Esophagus muscularis mucosa (tissue), 4 donors: ENCODE measurements around the gene ASAP3. TPM values are rescaled to one million over a fixed set of nuclear protein-coding genes. Genes with fewer than 3 reads are reported as not detected.
A peak's percentile ranks its signal among the peaks of the same experiment; 100 is the strongest.

Experiments
- DNase-seq: peaks from one replicate; pipeline ENCODE4 v3.0.0-alpha.2; 2017; ENCODE audit errors: extremely low spot score
- H3K27ac ChIP-seq, 4 donors: fragments of 200-600 bp; sonication (generic); replicated peaks in 1 of 4; 1 replicate in 3 of 4; 2 replicates in 1 of 4; pipeline ENCODE4 v1.5.1; 2016 to 2019; ENCODE audit warnings: mild to moderate bottlenecking in 1 of 4
- H3K27me3 ChIP-seq, 4 donors: fragments of 200-600 bp; sonication (generic); one replicate each; pipeline versions ENCODE4 v1.5.1 to v1.6.0; 2016 to 2019
- H3K36me3 ChIP-seq, 4 donors: fragments of 200-600 bp; sonication (generic); one replicate each; pipeline ENCODE4 v1.5.1; 2016 to 2019
- H3K4me1 ChIP-seq, 4 donors: fragments of 200-600 bp; sonication (generic); one replicate each; pipeline ENCODE4 v1.5.1; 2016 to 2019
- H3K4me3 ChIP-seq, 4 donors: fragments of 200-600 bp; sonication (generic); 1 replicate in 2 of 4; 2 replicates in 2 of 4; pipeline ENCODE4 v1.5.1; 2016 to 2019; ENCODE audit warnings: mild to moderate bottlenecking in 4 of 4, moderate library complexity in 1 of 4
- H3K9me3 ChIP-seq, 4 donors: fragments of 200-600 bp; sonication (generic); 1 replicate in 3 of 4; 2 replicates in 1 of 4; pipeline ENCODE4 v1.5.1; 2016 to 2019
- EP300 ChIP-seq: sonication (generic); formaldehyde crosslinking; IDR thresholded peaks from one replicate; pipeline ENCODE4 v1.6.1; 2017; ENCODE audit warnings: antibody characterized with exemption
- POLR2A ChIP-seq: fragments of 450-650 bp; IDR thresholded peaks from one replicate; pipeline ENCODE4 v1.6.1; 2017; ENCODE audit warnings: antibody characterized with exemption, moderate library complexity, mild to moderate bottlenecking, low read depth
- POLR2AphosphoS5 ChIP-seq, 2 donors: sonication (generic); formaldehyde crosslinking; IDR thresholded peaks; one replicate each; pipeline ENCODE4 v1.6.1; 2017; ENCODE audit warnings: antibody characterized with exemption in 2 of 2
- WGBS: methylation state at CpG from one replicate; pipeline ENCODE4 v1.1.5; 2018; 5-methylcytosine and 5-hydroxymethylcytosine counted together
- intact Hi-C: fragments of 100-400 bp; cut with DNase I; formaldehyde crosslinking; loops from one replicate; pipeline ENCODE4 v1.15.1; 2023
- total RNA-seq, 4 donors: library from RNA; depleted of rRNA; stranded (reverse); fragments of >200 nt; gene quantifications; one replicate each; pipeline versions ENCODE4 v1.1.0 to v1.2.1, GENCODE V29; 2016
- TF ChIP-seq, protein P1 (sequence below), 3 experiments: fragments of 200-600 bp in 2 of 3; fragments of 450-650 bp in 1 of 3; sonication (generic) in 2 of 3; IDR thresholded peaks; one replicate each; pipeline ENCODE4 v1.5.1; 2017 to 2019; ENCODE audit warnings: antibody characterized with exemption in 3 of 3, mild to moderate bottlenecking in 2 of 3, moderate library complexity in 1 of 3

The ASAP3 gene
- total RNA-seq, 4 donors from 2014 or later = 25.3 to 32.8 (median 27.9) TPM

DNA sequence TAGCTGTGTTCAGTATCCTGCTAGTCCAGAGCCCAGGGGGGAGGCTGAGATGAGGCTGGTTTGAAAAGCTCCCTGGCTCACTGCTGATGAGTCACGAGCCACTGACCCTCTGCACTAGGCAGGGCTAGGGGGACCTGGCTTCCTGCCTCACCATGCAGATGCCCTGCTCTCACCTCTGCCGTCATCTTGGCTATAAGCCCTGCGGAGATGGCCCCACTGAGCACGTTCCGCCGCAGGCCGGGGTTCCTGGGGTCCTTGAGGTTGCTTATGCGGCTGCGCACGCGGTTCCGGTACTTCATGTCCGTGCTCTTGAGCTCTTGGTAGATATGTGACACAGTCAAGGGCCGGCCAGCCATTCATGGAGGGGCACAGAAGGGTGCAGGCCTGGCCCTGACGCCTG lies 90.3 kb downstream of the ASAP3 start:
- peak overlapping the region; percentile 59 to 84 (median 74) for H3K27ac ChIP-seq
- intact Hi-C loops = no loop called here
- peaks cover 0 to 27% (median 1%) of the 10 kb centered on the region in 4 donors for H3K36me3 ChIP-seq
- 92% methylated on average over 14 of the region's 15 CpGs for WGBS
- no peak for DNase-seq
- H3K27me3 ChIP-seq = no peaks in the 10 kb centered on the region
- H3K4me3 ChIP-seq = no peak overlapping the region
- no peaks in the 10 kb centered on the region for H3K9me3 ChIP-seq
- H3K4me1 ChIP-seq = peaks cover 25 to 30% (median 27%) of the 10 kb centered on the region in 4 donors
- no peak for TF ChIP-seq POLR2A
- TF ChIP-seq, protein P1, sequence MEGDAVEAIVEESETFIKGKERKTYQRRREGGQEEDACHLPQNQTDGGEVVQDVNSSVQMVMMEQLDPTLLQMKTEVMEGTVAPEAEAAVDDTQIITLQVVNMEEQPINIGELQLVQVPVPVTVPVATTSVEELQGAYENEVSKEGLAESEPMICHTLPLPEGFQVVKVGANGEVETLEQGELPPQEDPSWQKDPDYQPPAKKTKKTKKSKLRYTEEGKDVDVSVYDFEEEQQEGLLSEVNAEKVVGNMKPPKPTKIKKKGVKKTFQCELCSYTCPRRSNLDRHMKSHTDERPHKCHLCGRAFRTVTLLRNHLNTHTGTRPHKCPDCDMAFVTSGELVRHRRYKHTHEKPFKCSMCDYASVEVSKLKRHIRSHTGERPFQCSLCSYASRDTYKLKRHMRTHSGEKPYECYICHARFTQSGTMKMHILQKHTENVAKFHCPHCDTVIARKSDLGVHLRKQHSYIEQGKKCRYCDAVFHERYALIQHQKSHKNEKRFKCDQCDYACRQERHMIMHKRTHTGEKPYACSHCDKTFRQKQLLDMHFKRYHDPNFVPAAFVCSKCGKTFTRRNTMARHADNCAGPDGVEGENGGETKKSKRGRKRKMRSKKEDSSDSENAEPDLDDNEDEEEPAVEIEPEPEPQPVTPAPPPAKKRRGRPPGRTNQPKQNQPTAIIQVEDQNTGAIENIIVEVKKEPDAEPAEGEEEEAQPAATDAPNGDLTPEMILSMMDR (IDR thresholded peaks at IDR 0.05) = no peak
- no peak for TF ChIP-seq EP300
- TF ChIP-seq POLR2AphosphoS5 (IDR thresholded peaks at IDR 0.05) = no peak

DNA sequence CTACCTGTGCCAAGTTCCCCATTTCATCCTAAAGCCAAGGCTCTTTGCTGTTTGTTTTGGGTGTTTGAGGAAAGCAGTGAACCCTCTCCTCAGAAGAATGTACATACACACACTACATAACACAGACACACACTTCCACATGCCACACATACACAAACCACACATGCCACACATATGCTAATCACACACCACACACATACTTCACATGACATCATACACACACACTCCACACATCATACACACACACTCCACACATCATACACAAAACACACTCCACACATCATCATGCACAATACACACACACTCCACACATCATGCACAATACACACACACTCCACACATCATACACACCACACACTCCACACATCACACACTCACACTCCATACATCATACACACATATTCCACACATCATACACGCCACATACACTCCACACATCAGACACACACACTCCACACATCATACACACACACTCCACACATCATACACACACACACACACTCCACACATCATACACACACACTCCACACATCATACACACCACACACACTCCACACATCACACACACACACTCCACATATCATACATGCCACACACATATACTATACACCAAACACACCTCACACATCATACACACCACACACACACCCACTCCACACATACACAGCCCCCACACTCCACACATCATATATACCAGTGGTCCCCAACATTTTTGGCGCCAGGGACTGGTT lies 91.7 kb downstream of the ASAP3 start:
- Histone ChIP-seq H3K27ac (no peak overlapping the region), H3K27me3 (no peaks in the 10 kb centered on the region), H3K36me3 (peaks cover 0 to 23% (median 3%) of the 10 kb centered on the region in 4 donors), H3K9me3 (no peaks in the 10 kb centered on the region), H3K4me1 (peaks cover 25 to 30% (median 27%) of the 10 kb centered on the region in 4 donors), H3K4me3 (no peak overlapping the region)
- 78% methylated on average over 2 of the region's 2 CpGs for WGBS
- intact Hi-C loops = no loop called here
- DNase-seq = no peak
- TF ChIP-seq, protein P1 (IDR thresholded peaks at IDR 0.05) = no peak
- TF ChIP-seq EP300 (no peak), POLR2AphosphoS5 (IDR thresholded peaks at IDR 0.05) (no peak)

DNA sequence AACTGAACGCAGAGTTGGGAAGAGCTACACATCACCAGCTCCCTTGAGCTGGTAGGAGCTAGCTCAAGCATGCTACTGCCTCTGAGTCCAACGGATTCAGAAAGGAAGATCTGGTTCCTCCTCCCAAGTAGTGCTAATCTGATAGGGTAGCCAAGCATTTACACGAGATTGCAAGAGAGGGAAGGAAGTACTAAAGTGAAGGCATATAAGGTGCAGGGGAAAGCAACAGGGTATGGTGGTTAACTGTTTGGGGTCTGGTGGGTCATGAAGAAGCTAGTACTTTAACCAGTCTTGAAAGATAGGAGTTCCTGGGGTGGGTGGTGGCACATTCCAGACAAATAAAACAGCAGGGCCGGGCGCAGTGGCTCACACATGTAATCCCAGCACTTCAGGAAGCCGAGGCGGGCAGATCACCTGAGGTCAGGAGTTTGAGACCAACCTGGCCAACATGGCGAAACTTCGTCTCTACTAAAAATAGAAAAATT lies 94.1 kb downstream of the ASAP3 start:
- intact Hi-C loops = no loop called here
- Histone ChIP-seq H3K27ac (no peak overlapping the region), H3K4me1 (peaks cover 19 to 22% (median 21%) of the 10 kb centered on the region in 4 donors), H3K36me3 (peaks cover 0 to 30% (median 6%) of the 10 kb centered on the region in 4 donors), H3K27me3 (no peaks in the 10 kb centered on the region), H3K9me3 (no peaks in the 10 kb centered on the region), H3K4me3 (no peak overlapping the region)
- 80% methylated on average over 9 of the region's 9 CpGs for WGBS
- no peak for DNase-seq
- TF ChIP-seq POLR2AphosphoS5 (IDR thresholded peaks at IDR 0.05) (no peak), POLR2A (no peak)
- TF ChIP-seq, protein P1 (IDR thresholded peaks at IDR 0.05) = no peak

DNA sequence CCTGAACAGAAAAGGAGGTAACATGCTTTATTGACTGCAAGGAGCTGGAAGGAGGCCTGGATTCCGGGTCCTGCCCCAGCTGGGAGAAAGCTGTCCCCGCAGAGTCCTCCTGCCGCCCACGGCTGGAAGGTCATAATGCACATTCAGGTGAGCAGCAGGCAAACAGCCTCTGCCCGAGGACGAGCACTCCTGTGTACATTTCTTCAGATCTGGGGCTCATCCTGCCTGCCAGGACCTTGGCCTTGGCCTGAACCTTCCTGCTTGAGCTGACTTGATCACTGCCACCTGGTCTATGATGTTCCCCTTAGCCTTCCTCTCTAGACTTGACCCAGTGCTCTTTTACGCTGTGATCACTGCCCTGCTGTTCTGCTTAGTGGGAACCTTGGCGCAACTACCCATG lies 96.5 kb downstream of the ASAP3 start:
- no peaks in the 10 kb centered on the region for H3K9me3 ChIP-seq
- no peak overlapping the region for H3K27ac ChIP-seq
- no peak for TF ChIP-seq POLR2A
- TF ChIP-seq POLR2AphosphoS5 (IDR thresholded peaks at IDR 0.05) = no peak
- TF ChIP-seq, protein P1 (IDR thresholded peaks at IDR 0.05) = no peak
- TF ChIP-seq EP300 = no peak
- no peak overlapping the region for H3K4me3 ChIP-seq
- H3K27me3 ChIP-seq = no peaks in the 10 kb centered on the region
- peaks cover 14 to 22% (median 18%) of the 10 kb centered on the region in 4 donors for H3K4me1 ChIP-seq
- 73% methylated on average over 8 of the region's 8 CpGs for WGBS
- intact Hi-C loops = no loop called here
- DNase-seq = no peak
- H3K36me3 ChIP-seq = peaks cover 0 to 33% (median 12%) of the 10 kb centered on the region in 4 donors
